HepG2 (cell line): ENCODE data around the gene DLEC1. TPM values are rescaled to one million over a fixed set of nuclear protein-coding genes. Genes with fewer than 3 reads are reported as not detected.
"Not testable (repeated sequence)": the region's sequence is repeated elsewhere in the genome, so short reads cannot be mapped to it uniquely, and the experiment has no call there.

Source experiments
- ATAC-seq: fragments of 200-7000 bp; cut with Tn5 transposase; 3 replicates; pipeline ENCODE4 v1.9.1; 2020; ENCODE audit warnings: mild to moderate bottlenecking, moderate library complexity
- BruUV-seq: library from RNA; stranded (reverse); fragments of 400-500 nt; replicated peaks from 2 replicates; lab custom pipeline; 2021; lab: Mats Ljungman, UMichigan
- CTCF ChIA-PET: fragments of 300-600 bp; formaldehyde crosslinking; extraction: SDS; loops from one replicate; lab custom pipeline; 2021; ENCODE audit warnings: low total read pairs, inconsistent platforms, low intra/inter-chr PET ratio; lab: Yijun Ruan, JAX
- POLR2A ChIA-PET: fragments of 350-600 bp; sonication (Branson Sonifier 250); formaldehyde crosslinking; loops from one replicate; lab custom pipeline; 2020; ENCODE audit warnings: antibody characterized with exemption, inconsistent platforms; lab: Yijun Ruan, JAX
- DNase-seq: peaks from one replicate; pipeline ENCODE4 v3.0.0-alpha.2; 2015; ENCODE audit warnings: low spot score
- FAIRE-seq: peaks from 3 replicates; lab custom pipeline; 2011; peaks lifted over from hg19 to GRCh38; lab: Jason Lieb, UNC
- H2AFZ ChIP-seq: one replicate; pipeline ENCODE4 v1.6.1; 2011; ENCODE audit warnings: low read length, inconsistent platforms
- H3K27ac ChIP-seq: fragments of 300-600 bp; 3 replicates; pipeline ENCODE4 v1.8.0; 2011; ENCODE audit warnings: mixed run types, mild to moderate bottlenecking, mixed read lengths, low read length, inconsistent platforms; ENCODE audit not compliant: insufficient read depth; ENCODE audit errors: extremely low read length
- H3K27me3 ChIP-seq, 2 experiments: fragments of 200-600 bp in 1 of 2; 2 replicates in 1 of 2; 3 replicates in 1 of 2; pipeline versions ENCODE4 v1.6.0 to v1.8.0; 2011; ENCODE audit warnings: low read length in 2 of 2, mild to moderate bottlenecking in 2 of 2, moderate library complexity in 2 of 2, inconsistent platforms in 1 of 2; ENCODE audit not compliant: insufficient read depth in 2 of 2, control insufficient read depth in 1 of 2
- H3K36me3 ChIP-seq, 2 experiments: fragments of 200-600 bp in 1 of 2; replicated peaks in 1 of 2; 2 replicates in 1 of 2; 3 replicates in 1 of 2; pipeline versions ENCODE4 v1.5.1 to v1.8.0; 2011; ENCODE audit warnings: low read length in 2 of 2, inconsistent platforms in 1 of 2; ENCODE audit not compliant: insufficient read depth in 2 of 2, control insufficient read depth in 1 of 2
- H3K4me1 ChIP-seq: 2 replicates; pipeline ENCODE4 v1.5.1; 2012; ENCODE audit warnings: low read length, inconsistent platforms; ENCODE audit not compliant: insufficient read depth
- H3K4me2 ChIP-seq: 2 replicates; pipeline ENCODE4 v1.6.0; 2011; ENCODE audit warnings: low read depth, low read length, inconsistent platforms
- H3K4me3 ChIP-seq, 3 experiments: fragments of 200-600 bp in 1 of 3; sonication (generic), shearing (Covaris generic) in 1 of 3; replicated peaks in 1 of 3; 2 replicates each; pipeline ENCODE4 v1.5.1; 2011 to 2016; ENCODE audit warnings: low read length in 3 of 3, inconsistent platforms in 2 of 3, low read depth in 2 of 3, mild to moderate bottlenecking in 2 of 3, control low read depth in 1 of 3, mixed read lengths in 1 of 3; ENCODE audit not compliant: insufficient read depth in 1 of 3
- H3K79me2 ChIP-seq: one replicate; pipeline ENCODE4 v1.6.1; 2011; ENCODE audit warnings: low read length, inconsistent platforms; ENCODE audit not compliant: insufficient read depth
- H3K9ac ChIP-seq: 2 replicates; pipeline ENCODE4 v1.6.0; 2011; ENCODE audit warnings: mild to moderate bottlenecking, low read depth, low read length, inconsistent platforms; ENCODE audit not compliant: insufficient read depth
- H3K9me3 ChIP-seq: 2 replicates; pipeline ENCODE4 v1.5.1; 2012; ENCODE audit warnings: mild to moderate bottlenecking, low read length
- H4K20me1 ChIP-seq: 2 replicates; pipeline ENCODE4 v1.6.0; 2011; ENCODE audit warnings: inconsistent platforms, mild to moderate bottlenecking, low read length, moderate library complexity; ENCODE audit not compliant: insufficient read depth
- HNRNPL ChIP-seq: fragments of 200-400 bp; formaldehyde crosslinking; IDR thresholded peaks from 2 replicates; pipeline ENCODE4 v1.6.1; 2017; ENCODE audit warnings: mild to moderate bottlenecking, low read depth, low read length
- ZNF382 ChIP-seq: sonication (generic); formaldehyde crosslinking; IDR thresholded peaks from 2 replicates; pipeline ENCODE4 v1.5.0; 2020; ENCODE audit warnings: missing genetic modification reagents, mild to moderate bottlenecking, borderline replicate concordance
- ZNF747 ChIP-seq: sonication (generic); formaldehyde crosslinking; IDR thresholded peaks from 2 replicates; pipeline ENCODE4 v1.8.1; 2023; ENCODE audit warnings: missing genetic modification reagents, mild to moderate bottlenecking, borderline replicate concordance
- WGBS: methylation state at CpG from one replicate; pipeline ENCODE4 v1.1.6; 2017; ENCODE audit warnings: low lambda C conversion rate; 5-methylcytosine and 5-hydroxymethylcytosine counted together
- in situ Hi-C: cut with HindIII; loops from 2 replicates; pipeline ENCODE4 v1.10.0; 2017; ENCODE audit warnings: low pct_unique_long_range_greater_than_20kb; ENCODE audit not compliant: extremely low pct_ligation_motif_present
- intact Hi-C: fragments of 100-400 bp; cut with micrococcal nuclease; formaldehyde crosslinking; loops from one replicate; pipeline ENCODE4 v1.10.0; 2022; ENCODE audit not compliant: unreplicated experiment
- polyA plus RNA-seq, 8 experiments: library from polyadenylated mRNA; depleted of rRNA in 3 of 8; stranded (reverse) in 7 of 8; unstranded in 1 of 8; fragments of >200 nt; fragmentation: Illumina TruSeq in 4 of 8; extraction: Trizol in 4 of 8; gene quantifications; 2 replicates each; pipeline versions ENCODE4 v1.2.1 to v1.2.3, GENCODE V29; 2011 to 2016; ENCODE audit warnings: low read depth in 4 of 8, missing spikeins in 1 of 8, mixed read lengths in 1 of 8; ENCODE audit not compliant: insufficient read depth in 1 of 8
- total RNA-seq, 5 experiments: library from RNA; depleted of rRNA; stranded (reverse); fragments of >200 nt; fragmentation: Illumina TruSeq; extraction: Trizol; gene quantifications; 2 replicates each; pipeline ENCODE4 v1.2.3, GENCODE V29; 2016; ENCODE audit warnings: low read depth in 1 of 5
- TF ChIP-seq, protein P1 (sequence below): sonication (generic); formaldehyde crosslinking; IDR thresholded peaks from 2 replicates; pipeline ENCODE4 v1.4.0; 2020; ENCODE audit warnings: missing genetic modification reagents, mild to moderate bottlenecking, borderline replicate concordance
- TF ChIP-seq, protein P2 (sequence below): sonication (generic); formaldehyde crosslinking; IDR thresholded peaks from 2 replicates; pipeline ENCODE4 v1.4.0; 2020; ENCODE audit warnings: missing genetic modification reagents, borderline replicate concordance

DLEC1 gene
- total and polyA plus RNA-seq, 2 of the 13 experiments (the other 11 are each of a cell fraction or from before 2014, with no cell fraction given) = 0.09 TPM; not detected in 1

DNA sequence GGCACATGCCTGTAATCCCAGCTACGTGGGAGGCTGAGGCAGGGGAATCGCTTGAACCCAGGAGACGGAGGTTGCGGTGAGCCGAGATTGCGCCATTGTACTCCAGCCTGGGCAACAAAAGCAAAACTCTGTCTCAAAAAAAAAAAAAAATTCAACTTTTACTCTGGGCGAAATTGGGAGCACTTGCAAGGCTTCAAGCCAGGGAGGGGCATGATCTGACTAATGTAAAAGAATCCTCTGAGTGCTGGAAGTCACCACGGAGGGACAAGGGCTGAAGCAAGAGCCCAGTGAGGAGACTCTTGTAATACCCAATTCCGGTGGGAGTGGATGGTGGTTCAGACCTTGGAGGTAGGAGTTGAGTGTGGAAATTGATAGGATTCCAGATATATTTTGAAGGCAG, 4.7 kb upstream of the DLEC1 start:
- H3K9me3 ChIP-seq, H3K4me3 ChIP-seq, H3K9ac ChIP-seq, H3K4me2 ChIP-seq, DNase-seq, CTCF ChIA-PET, BruUV-seq, H2AFZ ChIP-seq, intact Hi-C loops, H3K27ac ChIP-seq, in situ Hi-C loops, H3K79me2 ChIP-seq, POLR2A ChIA-PET, H4K20me1 ChIP-seq, ATAC-seq, H3K36me3 ChIP-seq, FAIRE-seq: not testable (repeated sequence)
- H3K4me1 ChIP-seq = peaks cover 15% of the 10 kb centered on the region
- H3K27me3 ChIP-seq = peaks cover 10 to 48% of the 10 kb centered on the region in 2 experiments
- 58% methylated on average over 9 of the region's 9 CpGs for WGBS

DNA sequence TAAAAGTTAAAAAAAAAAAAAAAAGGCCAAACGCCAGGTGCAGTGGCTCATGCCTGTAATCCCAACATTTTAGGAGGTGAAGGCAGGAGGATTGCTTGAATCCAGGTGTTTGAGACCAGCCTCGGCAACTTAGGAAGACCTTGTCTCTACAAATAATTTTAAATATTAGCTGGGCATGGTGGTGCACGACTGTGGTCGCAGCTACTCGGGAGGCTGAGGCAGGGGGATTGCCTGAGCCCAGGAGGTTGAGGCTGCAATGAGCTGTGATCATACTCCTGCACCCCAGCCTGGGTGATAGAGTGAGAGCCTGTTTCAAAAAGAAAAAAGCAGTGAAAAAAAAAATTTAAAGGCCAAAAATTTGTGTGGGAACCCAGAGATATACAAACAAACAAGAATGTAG, 2.7 kb upstream of the DLEC1 start:
- H3K9me3 ChIP-seq = no peaks in the 10 kb centered on the region
- H4K20me1 ChIP-seq = no peaks in the 10 kb centered on the region
- WGBS = 69% methylated on average over 5 of the region's 5 CpGs
- no peaks in the 10 kb centered on the region for H3K36me3 ChIP-seq
- no peaks in the 10 kb centered on the region for H3K79me2 ChIP-seq
- no peak overlapping the region for H3K9ac ChIP-seq
- H3K4me3 ChIP-seq = no peak overlapping the region
- ATAC-seq = no peak
- CTCF ChIA-PET = no interaction called here
- in situ Hi-C loops = no loop called here
- TF ChIP-seq, protein P1, sequence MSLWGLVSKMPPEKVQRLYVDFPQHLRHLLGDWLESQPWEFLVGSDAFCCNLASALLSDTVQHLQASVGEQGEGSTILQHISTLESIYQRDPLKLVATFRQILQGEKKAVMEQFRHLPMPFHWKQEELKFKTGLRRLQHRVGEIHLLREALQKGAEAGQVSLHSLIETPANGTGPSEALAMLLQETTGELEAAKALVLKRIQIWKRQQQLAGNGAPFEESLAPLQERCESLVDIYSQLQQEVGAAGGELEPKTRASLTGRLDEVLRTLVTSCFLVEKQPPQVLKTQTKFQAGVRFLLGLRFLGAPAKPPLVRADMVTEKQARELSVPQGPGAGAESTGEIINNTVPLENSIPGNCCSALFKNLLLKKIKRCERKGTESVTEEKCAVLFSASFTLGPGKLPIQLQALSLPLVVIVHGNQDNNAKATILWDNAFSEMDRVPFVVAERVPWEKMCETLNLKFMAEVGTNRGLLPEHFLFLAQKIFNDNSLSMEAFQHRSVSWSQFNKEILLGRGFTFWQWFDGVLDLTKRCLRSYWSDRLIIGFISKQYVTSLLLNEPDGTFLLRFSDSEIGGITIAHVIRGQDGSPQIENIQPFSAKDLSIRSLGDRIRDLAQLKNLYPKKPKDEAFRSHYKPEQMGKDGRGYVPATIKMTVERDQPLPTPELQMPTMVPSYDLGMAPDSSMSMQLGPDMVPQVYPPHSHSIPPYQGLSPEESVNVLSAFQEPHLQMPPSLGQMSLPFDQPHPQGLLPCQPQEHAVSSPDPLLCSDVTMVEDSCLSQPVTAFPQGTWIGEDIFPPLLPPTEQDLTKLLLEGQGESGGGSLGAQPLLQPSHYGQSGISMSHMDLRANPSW (CRISPR knock-in tag) = no peak
- TF ChIP-seq, protein P2, sequence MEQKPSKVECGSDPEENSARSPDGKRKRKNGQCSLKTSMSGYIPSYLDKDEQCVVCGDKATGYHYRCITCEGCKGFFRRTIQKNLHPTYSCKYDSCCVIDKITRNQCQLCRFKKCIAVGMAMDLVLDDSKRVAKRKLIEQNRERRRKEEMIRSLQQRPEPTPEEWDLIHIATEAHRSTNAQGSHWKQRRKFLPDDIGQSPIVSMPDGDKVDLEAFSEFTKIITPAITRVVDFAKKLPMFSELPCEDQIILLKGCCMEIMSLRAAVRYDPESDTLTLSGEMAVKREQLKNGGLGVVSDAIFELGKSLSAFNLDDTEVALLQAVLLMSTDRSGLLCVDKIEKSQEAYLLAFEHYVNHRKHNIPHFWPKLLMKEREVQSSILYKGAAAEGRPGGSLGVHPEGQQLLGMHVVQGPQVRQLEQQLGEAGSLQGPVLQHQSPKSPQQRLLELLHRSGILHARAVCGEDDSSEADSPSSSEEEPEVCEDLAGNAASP (CRISPR knock-in tag) = no peak
- TF ChIP-seq ZNF382 = no peak
- TF ChIP-seq ZNF747 (CRISPR knock-in tag) = no peak
- no peak for TF ChIP-seq HNRNPL
- no peak for DNase-seq
- no peak overlapping the region for H3K27ac ChIP-seq
- POLR2A ChIA-PET = no interaction called here
- no TSS peak for BruUV-seq
- H2AFZ ChIP-seq = no peak overlapping the region
- no peaks in the 10 kb centered on the region for H3K4me1 ChIP-seq
- no peak for FAIRE-seq
- H3K4me2 ChIP-seq = no peak overlapping the region
- intact Hi-C loops = no loop called here
- peaks cover 5 to 40% of the 10 kb centered on the region in 2 experiments; a peak in 4 of 5 replicates for H3K27me3 ChIP-seq
